ENCODE results near the gene PLEKHG2.
"Not testable (repeated sequence)": the region's sequence is repeated elsewhere in the genome, so short reads cannot be mapped to it uniquely, and the experiment has no call there.

PLEKHG2 gene, protein sequence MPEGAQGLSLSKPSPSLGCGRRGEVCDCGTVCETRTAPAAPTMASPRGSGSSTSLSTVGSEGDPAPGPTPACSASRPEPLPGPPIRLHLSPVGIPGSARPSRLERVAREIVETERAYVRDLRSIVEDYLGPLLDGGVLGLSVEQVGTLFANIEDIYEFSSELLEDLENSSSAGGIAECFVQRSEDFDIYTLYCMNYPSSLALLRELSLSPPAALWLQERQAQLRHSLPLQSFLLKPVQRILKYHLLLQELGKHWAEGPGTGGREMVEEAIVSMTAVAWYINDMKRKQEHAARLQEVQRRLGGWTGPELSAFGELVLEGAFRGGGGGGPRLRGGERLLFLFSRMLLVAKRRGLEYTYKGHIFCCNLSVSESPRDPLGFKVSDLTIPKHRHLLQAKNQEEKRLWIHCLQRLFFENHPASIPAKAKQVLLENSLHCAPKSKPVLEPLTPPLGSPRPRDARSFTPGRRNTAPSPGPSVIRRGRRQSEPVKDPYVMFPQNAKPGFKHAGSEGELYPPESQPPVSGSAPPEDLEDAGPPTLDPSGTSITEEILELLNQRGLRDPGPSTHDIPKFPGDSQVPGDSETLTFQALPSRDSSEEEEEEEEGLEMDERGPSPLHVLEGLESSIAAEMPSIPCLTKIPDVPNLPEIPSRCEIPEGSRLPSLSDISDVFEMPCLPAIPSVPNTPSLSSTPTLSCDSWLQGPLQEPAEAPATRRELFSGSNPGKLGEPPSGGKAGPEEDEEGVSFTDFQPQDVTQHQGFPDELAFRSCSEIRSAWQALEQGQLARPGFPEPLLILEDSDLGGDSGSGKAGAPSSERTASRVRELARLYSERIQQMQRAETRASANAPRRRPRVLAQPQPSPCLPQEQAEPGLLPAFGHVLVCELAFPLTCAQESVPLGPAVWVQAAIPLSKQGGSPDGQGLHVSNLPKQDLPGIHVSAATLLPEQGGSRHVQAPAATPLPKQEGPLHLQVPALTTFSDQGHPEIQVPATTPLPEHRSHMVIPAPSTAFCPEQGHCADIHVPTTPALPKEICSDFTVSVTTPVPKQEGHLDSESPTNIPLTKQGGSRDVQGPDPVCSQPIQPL (N-terminal part only)

DNA sequence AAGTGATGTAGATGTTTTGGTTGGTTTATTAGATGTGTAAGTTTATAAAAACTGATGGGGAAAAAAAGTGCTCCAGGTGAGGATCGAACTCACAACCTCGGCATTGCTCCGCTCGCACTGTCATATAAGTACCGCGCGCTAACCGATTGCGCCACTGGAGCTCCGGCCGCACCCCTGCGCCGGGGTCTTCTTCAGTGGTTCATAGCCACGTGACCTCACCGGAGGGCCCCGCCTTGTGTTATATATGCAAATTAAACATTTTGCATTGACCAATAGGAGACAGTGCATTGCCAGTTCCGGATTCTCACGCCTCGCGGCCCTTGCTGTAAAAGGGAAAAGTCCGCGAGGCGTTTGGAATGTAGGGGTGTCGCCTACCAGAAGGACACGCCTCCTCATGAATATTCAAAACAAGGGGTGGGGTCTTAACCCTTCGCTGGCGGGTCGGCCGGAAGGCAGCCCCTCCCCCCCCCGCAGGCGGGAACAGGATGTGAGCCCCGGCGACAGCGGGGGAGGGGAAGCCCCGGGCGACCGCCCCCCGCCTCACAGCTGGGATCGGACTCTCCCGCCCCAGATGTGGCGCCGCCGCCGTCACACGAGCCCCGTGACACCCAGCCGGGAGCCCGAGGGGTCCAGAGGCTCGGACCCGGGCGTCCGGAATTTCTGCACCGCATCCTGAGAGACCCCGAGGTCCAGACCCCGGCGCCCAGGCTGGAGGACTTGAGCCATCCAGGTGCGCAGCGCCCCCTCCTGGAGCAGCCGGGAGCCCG lies at the start of gene PLEKHG2:
TSS of gene PLEKHG2 (plus strand) at position 570 of the 767 bp plus-strand sequence. CDS start 1,418 bp downstream, outside the sequence.
- in situ Hi-C loops (cut with HindIII; ENCODE audit: low sequenced_read_pairs): no loop called here

DNA sequence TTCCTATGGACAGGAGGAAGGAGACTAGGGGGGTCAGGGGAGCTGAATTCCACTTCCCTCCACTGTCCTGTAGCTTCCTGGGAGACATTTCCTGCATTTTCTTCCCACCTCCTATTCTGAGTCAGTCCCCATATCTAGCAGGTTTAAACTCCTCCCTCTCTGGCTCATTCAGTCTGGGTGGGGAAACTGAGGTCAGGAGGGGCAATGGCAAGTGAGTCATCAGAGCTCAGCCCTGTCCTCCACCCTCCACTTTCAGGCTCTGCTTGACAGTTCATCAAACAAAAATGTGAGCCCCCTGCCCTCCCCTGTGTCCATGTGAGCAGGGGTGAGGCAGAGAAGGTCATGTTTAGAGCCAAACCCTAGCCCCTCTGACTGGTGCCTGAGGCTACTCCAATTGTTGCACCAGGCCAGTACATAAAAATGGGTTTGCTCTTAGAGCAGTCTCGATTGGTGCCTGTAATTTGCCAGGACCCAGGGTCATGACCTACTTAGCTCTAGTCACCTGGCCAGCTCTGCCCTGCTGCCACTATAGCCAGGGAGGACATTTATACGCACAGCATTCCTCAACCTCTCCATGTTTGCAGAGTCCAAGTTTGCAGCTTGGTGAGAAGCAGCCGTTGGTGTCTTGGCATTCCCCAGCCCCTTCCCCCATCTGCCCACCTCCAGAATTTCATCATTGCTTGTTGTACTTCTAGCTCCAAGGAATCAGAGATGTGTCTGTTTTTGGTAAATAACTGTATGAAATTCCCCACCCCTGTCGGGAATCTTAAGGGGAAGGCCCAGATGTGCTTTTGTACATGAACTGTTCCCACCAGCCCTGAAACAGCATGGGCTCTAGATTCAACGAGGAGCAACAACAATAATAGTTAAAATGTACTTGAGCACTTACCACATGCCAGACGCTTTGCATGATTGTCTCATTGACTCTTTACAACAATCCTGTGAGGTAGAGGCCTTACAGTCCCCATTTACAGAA lies 49.5 kb upstream of the PLEKHG2 start:
- in situ Hi-C loops (cut with HindIII; ENCODE audit: low sequenced_read_pairs): no loop called here

DNA sequence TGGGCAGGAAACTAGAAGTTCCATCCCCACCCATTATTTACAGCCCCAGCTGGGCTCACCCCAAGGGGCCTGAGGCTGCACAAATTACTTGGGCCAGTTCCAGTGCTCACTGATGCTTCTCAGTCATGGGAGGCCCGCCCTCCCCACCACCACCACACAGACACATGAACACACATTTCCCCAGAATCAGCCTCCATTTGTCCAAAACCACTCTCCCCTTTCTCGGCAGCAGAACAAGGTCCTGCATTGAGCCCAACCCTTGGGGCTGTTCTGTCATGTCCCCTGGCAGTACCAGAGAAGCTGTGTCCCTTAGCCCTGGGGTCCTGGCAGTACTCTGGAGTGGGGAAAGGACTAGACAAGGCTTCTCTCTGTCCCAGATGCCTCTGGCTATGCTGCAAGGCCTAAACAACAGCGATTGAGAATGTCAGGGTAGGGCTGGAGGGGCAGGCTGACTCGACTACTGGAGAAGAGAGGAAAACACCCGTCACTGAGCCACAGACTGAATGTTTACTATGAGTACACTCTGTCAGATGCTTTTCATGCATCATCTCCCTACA lies 48.5 kb upstream of the PLEKHG2 start:
- in situ Hi-C loops (cut with HindIII; ENCODE audit: low sequenced_read_pairs): no loop called here

DNA sequence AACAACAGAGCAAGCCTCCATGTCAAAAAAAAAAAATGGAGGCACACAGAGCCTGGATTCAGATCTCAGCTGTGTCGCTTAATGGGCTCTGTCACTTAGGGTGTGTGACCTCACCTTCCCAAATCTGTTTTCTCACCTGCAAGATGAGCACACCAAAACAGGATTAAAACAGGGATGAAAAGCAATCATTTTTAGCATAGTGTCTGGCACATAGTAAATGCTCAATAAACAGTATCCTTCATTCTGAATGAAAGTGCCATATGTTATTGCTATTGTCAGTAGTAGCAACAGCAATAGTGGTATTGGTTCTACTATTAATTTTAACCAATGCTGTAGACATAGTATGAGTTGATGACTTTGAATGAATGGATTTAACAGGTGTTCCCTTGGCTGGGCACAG lies 46.9 kb upstream of the PLEKHG2 start:
- in situ Hi-C loops (cut with HindIII; ENCODE audit: low sequenced_read_pairs): no loop called here

DNA sequence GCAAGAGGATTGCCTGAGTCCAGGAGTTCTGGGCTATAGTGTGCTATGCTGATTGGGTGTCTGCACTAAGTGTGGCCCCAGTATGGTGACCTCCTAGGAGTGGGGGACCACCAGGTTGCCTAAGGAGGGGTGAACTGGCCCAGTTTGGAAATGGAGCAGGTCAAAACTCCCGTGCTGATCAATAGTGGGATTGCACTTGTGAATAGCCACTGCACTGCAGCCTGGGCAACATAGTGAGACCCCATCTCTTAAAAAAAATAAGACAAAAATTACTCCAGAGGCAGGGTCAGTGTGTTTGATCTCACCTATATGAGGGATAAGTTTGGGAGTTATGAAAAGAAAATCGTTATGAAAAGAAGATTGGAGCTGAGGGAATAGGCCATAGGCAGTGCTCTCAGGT lies 43.3 kb upstream of the PLEKHG2 start:
- in situ Hi-C loops (cut with HindIII; ENCODE audit: low sequenced_read_pairs): no loop called here

DNA sequence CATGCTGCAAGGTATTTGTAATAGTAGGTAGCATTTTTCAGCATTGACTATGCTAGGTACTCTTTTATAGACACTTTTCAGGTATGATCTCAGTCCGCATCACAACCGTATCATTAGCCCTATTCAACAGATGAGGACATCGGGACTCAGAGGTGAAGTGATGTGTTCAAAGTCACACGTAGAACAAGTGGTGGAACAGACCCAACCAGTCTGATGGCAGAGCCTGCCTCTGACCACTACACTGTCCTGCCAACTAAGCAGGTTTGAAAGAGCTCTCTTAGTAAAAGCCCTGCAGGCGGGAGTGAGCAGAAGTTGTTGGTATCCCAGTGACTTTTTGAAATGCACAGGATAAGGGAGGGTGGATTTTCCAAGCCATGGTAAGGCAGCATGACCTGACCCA lies 41.7 kb upstream of the PLEKHG2 start:
- in situ Hi-C loops (cut with HindIII; ENCODE audit: low sequenced_read_pairs): no loop called here

DNA sequence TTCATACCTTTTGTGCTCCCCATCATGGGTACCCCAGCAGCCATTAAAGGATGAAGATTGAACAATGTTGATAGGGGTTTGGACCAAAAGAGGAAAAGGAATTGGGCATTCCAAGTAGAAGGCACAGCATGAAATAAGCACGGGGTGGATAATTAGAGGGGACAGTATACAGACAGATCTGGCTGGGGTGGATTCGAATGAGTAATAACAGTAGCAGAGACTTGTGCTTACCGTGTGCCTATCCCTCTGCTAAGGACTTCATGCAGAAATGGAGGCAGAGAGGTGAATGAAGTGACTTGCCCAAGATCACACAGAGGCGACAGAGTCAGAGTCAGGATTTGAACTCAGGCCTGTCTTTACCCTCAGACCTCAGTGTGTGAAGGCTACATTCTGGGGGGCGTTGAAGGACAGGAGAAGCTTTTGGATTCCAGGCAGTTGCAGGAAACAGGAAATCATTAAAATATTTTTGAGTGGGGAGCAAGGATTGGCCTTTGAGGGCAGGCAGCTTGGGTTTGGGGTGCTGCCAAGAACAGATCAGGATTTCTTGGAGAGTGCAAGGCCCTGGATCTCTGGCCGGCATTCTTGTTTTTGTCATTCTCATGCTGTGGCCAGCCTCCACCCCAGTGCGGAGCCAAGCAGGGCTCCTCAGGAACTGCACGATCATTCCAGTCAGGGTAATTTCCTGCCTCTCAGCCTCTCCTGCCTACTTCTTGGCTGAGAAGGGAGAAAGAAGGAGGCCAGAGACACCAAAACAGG lies 40.2 kb upstream of the PLEKHG2 start:
- in situ Hi-C loops (cut with HindIII; ENCODE audit: low sequenced_read_pairs): no loop called here

DNA sequence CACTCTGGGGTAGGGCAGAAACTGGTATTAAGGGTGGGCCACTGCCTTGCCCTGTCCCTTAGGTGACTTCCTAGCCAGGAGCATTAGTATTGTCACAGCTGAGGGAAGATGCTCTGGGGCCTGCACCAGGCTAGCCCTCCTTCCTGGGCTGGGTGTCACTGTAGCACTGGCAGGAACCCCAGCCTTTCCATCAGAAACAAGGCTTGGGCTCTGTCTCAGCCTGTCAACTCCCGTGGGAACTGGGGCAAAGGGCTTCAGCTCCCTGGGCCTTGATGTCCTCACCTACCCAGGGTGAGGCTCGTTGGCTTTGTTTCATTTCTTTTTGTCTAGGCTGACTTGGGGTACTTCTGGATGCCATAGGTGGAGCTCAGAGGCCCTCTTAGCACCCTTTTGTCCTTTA lies 39.5 kb upstream of the PLEKHG2 start:
- in situ Hi-C loops (cut with HindIII; ENCODE audit: low sequenced_read_pairs): no loop called here

DNA sequence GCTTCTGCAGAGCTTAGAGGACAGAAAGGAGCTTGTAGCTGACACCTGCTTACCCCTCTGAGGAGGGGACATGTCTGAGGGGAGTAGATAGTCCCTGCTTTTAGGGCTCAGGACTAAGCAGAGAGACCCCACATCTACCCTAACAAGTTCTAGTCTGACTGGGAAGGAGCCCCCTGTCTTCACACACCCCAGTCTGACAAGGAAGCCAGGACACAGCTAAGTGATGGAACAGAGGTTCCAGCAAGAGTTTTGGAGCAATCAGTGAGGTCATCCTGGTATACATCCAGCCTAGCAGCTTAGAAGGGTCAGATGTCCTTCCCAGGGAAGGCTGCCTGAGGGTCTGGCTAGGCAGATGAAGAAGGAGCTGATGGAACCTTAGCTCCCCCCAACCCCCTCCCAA lies 36.5 kb upstream of the PLEKHG2 start:
- in situ Hi-C loops (cut with HindIII; ENCODE audit: low sequenced_read_pairs): no loop called here

DNA sequence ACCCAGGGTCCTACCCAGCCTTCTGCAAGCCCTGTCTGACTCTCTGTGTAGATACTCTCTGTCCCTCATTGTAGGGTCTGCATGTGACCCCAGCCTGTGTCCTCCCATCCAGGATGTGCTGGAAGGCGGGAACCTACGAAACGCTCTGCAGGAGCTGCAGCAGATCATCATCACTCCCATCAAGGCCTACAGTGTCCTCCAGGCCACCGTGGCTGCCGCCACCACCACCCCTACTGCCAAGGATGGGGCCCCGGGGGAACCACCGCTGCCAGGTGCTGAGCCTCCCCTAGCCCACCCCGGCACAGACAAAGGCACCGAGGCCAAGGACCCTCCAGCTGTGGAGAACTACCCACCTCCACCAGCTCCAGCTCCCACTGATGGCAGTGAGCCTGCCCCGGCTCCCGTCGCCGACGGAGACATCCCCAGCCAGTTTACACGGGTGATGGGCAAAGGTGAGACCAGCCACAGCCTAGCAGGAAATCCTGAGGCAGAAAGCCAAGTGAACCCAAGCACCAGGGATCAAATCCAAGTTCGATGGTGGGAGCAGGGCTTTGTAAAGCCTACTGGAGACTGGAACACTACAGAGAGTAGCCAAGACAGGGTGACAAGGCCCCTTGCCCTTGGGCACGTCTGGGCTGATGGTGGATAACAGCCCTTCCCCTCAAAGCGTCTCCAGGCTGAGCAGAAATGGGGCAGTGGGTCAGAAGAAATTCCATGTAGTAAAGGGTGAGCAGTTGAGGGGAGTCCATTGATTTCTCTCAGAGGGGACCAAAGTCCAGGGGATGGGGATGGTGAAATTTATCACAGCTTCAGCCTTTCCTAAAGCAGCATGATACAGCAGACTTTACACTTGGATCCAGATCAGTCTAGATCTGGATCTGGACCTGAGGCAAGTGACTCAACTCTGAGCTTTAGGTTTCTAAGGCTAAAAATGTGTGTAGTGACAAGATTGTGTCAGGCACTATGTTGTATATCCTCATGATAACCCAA lies 34.8 kb upstream of the PLEKHG2 start:
- in situ Hi-C loops (cut with HindIII; ENCODE audit: low sequenced_read_pairs): no loop called here

DNA sequence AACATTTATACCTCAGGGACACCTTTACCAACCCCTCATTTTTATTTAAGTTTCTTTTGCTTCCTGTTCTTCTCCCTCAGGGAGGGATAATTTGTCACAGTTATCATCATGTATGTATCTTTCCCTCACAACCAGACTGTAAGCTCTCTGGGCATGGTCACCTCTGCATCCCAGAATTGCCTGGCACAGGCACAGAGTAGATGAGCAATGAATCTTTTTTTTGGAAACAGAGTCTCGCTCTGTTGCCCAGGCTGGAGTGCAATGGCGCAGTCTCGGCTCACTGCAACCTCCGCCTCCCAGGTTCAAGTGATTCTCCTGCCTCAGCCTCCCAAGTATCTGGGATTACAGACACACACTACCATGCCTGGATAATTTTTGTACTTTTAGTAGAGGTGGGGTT lies 33.1 kb upstream of the PLEKHG2 start:
- in situ Hi-C loops (cut with HindIII; ENCODE audit: low sequenced_read_pairs): not testable (repeated sequence)

DNA sequence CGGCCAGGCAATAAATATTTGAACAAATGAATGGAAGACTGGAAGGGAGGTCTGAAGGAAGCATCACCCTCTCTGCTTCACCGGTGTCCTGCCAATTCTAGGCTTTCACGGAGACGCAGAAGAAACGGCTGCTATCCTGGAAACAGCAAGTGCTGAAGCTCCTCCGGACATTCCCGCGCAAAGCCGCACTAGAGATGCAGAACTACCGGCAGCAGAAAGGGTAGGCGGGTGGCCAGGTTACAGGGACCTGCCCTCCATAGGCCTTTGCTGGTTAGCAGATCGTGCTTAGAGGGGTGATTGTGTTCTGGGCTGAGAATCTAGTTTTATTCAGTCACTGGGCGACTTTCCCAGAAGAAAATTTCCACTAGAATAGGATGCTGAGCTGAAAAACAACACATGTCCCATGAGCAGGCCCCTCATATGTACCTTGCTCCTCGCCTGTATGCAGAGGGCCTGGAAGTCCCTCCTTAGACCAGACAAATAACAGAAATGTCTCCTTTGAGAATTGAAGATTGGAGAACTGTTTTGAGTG lies 32.5 kb upstream of the PLEKHG2 start:
- in situ Hi-C loops (cut with HindIII; ENCODE audit: low sequenced_read_pairs): no loop called here

DNA sequence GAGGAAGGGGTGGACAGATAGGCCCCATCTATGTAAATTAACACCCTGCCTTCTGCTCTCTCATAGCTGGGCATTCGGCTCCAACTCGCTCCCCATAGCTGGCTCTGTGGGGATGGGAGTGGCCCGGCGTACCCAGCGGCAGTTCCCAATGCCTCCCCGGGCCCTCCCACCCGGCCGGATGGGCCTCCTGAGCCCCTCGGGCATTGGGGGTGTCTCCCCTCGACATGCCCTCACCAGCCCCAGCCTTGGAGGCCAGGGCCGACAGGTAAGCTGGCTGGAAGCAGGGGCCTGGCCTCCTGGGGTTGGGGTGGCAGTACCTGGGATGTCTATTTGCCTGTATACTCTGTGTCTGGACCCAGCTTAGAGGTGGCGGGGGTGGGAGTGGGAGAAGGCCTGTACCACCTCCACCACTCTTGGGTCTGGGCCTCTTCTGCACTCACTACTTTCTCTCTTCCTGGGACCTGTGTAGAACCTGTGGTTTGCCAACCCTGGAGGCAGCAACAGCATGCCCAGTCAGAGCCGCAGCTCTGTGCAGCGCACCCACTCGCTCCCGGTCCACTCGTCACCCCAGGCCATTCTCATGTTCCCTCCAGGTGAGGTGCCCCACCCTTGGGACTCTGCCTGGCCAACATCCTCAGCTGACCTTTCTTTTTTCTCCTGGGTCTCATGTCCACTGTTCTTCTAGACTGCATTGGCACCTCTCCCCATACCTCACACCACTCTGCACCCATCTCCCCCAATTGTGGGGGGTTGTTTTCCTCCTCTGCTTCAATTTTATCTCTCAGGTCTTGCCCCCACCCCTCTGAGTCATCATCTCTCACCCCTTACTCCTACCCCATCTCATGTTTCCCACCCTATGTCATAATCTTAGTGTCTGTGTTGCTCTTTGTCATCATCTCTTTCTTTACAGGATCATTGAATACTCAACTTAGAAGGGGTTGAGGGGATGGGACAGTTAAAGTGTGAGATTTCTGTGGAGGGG lies 31.7 kb upstream of the PLEKHG2 start:
- in situ Hi-C loops (cut with HindIII; ENCODE audit: low sequenced_read_pairs): no loop called here

DNA sequence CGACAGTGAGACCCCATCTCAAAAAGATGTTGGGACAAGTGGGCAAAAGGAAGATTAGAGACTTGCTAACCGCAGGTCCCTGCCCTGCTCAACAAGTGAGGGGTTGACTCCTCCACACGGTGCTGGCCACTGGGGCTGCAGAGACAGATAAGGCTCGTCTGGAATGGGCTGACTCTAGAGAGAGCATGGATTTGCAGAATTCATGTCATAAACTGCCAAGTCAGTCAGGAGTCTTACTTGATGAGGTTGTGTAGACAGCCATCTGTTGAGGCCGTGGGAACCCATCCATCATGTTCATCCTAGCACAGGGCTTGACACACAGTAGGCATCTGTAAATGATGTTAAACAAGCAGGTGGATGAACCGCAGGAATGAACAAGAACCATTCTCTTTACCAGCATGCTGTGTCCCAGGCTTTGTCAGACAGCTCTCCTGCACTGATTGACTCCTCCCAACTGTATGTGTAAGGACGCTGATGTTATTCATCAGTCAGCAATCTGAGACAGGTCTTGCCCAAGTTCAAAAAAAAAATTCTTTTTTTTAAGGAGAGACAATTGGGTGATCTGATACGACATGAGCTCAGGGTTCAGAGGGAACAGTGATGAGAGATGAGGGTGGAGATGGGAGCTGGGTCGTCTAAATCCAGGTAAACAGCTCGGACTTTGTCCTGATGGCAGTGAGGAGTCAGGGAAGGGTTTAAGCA lies 30.4 kb upstream of the PLEKHG2 start:
- in situ Hi-C loops (cut with HindIII; ENCODE audit: low sequenced_read_pairs): no loop called here
